Measurements from ENCODE around the gene APBB3. TPM values are rescaled to one million over a fixed set of nuclear protein-coding genes. Genes with fewer than 3 reads are reported as not detected.
A peak's percentile ranks its signal among the peaks of the same experiment; 100 is the strongest.

APBB3 gene
- total and polyA plus RNA-seq, 9 of the 15 experiments (the other 6 are each of a cell fraction or from before 2014, with no cell fraction given): 0.17 to 24.3 (median 9.5) TPM

GRCh38 chr5:140557136-140557805 is 7.1 kb downstream of the APBB3 start, which contains the start of gene SRA1 (continued):
- TF ChIP-seq ZNF395 (CRISPR knock-in tag; IDR thresholded peaks at IDR 0.05) (peak; percentile 89), ETV1 (tag; conservative IDR thresholded peaks at IDR 0.05; ENCODE audit: low read depth) (peak; percentile 91), CXXC5 (CRISPR knock-in tag; IDR thresholded peaks at IDR 0.05) (peak; percentile 91), GTF2E2 (tag; IDR thresholded peaks at IDR 0.05) (peak; percentile 85; the same call in 1 of the 2 replicates), BRCA1 (IDR thresholded peaks at IDR 0.05) (no peak), BRCA1 (CRISPR knock-in tag; IDR thresholded peaks at IDR 0.05) (no peak), NONO (IDR thresholded peaks at IDR 0.05; ENCODE audit: low read depth in 2 of 2, low read length in 1 of 2) (peak in 1 of 2 experiments; percentile 44; a peak in 1 of 4 replicates), DEAF1 (CRISPR knock-in tag; IDR thresholded peaks at IDR 0.05) (0 out of 2 replicates have a peak, but pooled peaks have one; percentile 4), FUS (optimal IDR thresholded peaks at IDR 0.05; ENCODE audit: low read depth, low read length) (no peak), SRSF3 (IDR thresholded peaks at IDR 0.05; ENCODE audit: insufficient read depth, low read length) (no peak), E2F8 (IDR thresholded peaks at IDR 0.05; ENCODE audit: low read depth, partially characterized antibody) (peak; percentile 72), NFRKB (IDR thresholded peaks at IDR 0.05; ENCODE audit: low read depth) (peak; percentile 71; the same call in 1 of the 2 replicates), HNRNPUL1 (IDR thresholded peaks at IDR 0.05; ENCODE audit: low read length) (no peak), BCOR (IDR thresholded peaks at IDR 0.05) (no peak), ZHX1 (conservative IDR thresholded peaks at IDR 0.05; ENCODE audit: low read length) (no peak), DIDO1 (tag; IDR thresholded peaks at IDR 0.05; ENCODE audit: low read depth) (no peak), TAF1 (IDR thresholded peaks at IDR 0.05; ENCODE audit: control insufficient read depth, extremely low read depth, insufficient read depth, low read length, severe bottlenecking) (peak; percentile 95), ATF7 (IDR thresholded peaks at IDR 0.05) (peak; percentile 79), ZBTB7A (IDR thresholded peaks at IDR 0.05; ENCODE audit: borderline replicate concordance, control insufficient read depth, low read depth, low read length) (peak; percentile 79; the same call in 1 of the 2 replicates), LARP7 (IDR thresholded peaks at IDR 0.05) (no peak)

Measured in K562 (cell line).